Activated naive CD8-positive, alpha-beta T cell treated with anti-CD3 and anti-CD28 coated beads, Interleukin-2, amount 10 ng/mL, durations not matched to agents 7 days and 5 days (primary cell): Measurements from ENCODE around the gene COL18A1. TPM values are rescaled to one million over a fixed set of nuclear protein-coding genes. Genes with fewer than 3 reads are reported as not detected.

ENCODE experiments used
- ATAC-seq: fragments of 150-1000 bp; cut with Tn5 transposase; one replicate; pipeline ENCODE4 v1.10.0; 2021; ENCODE audit warnings: low read depth, moderate library complexity
- POLR2A ChIA-PET: fragments of 350-600 bp; sonication (Branson Sonifier 250); formaldehyde crosslinking; loops from one replicate; lab custom pipeline; 2021; ENCODE audit warnings: antibody characterized with exemption; lab: Charles Lee
- DNase-seq: peaks from one replicate; pipeline ENCODE4 v3.0.0; 2021
- H3K27ac Mint-ChIP-seq: one replicate; pipeline ENCODE4 v1.8.0; 2022; ENCODE audit warnings: mild to moderate bottlenecking, mixed read lengths
- H3K27me3 Mint-ChIP-seq: one replicate; pipeline ENCODE4 v1.8.0; 2022; ENCODE audit warnings: mild to moderate bottlenecking, moderate library complexity, mixed read lengths
- H3K36me3 Mint-ChIP-seq: one replicate; pipeline ENCODE4 v1.8.0; 2021; ENCODE audit warnings: mild to moderate bottlenecking, mixed read lengths
- H3K4me1 Mint-ChIP-seq: one replicate; pipeline ENCODE4 v1.8.0; 2021; ENCODE audit warnings: mixed read lengths
- H3K4me3 Mint-ChIP-seq: one replicate; pipeline ENCODE4 v1.8.0; 2022; ENCODE audit warnings: mild to moderate bottlenecking, moderate library complexity, mixed read lengths
- H3K9me3 Mint-ChIP-seq: one replicate; pipeline ENCODE4 v1.8.0; 2021; ENCODE audit warnings: mixed read lengths
- total RNA-seq, 2 experiments: library from RNA; stranded (reverse); gene quantifications; one replicate each; pipeline ENCODE4 v1.2.3, GENCODE V29; 2021

Gene COL18A1
- total RNA-seq, 2 experiments from 2014 or later: 12.5 to 12.8 TPM

DNA sequence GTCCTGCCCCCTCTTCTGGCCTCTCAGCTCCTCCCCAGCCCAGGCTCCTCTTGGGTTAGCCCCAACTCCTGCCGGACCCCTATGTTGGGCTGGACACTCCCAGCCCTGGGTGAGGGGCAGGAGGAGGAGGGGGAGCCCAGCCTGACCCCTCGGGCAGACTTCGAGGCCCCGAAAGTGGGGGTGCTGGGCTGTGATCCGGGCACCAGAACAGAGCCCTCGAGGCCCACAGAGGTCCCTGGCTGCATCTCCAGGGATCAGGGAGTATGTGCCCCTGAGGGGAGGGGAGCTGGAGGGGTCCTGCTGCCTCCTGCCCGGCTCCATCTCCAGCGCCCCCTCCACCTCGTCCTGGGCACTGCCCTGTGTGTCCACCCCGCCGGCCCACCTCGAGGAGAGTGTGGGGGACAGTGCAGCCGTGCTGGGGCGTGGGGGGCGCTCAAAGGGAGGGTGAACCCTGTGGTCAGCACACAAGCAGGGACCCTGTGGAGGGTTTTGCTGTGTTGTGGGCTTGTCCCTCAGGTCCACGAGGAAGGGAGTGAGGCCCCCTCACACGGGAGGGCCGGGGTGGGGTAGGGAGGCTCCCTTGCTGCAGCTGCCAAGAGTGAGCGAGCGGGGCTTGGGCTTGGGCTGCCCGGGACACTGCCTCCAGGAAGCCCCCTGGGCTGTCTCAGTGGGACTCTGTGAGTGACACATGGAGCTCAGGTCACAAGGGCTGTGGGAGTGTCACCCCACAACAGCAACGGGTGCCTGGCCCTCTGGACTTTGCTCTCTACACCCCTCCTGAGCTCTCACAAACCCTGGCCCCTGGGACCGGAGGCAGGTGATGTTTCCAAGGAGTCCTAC, 54.4 kb downstream of the COL18A1 start:
- ATAC-seq: no peak
- POLR2A ChIA-PET: no interaction called here

GRCh38 chr21:45460011-45460565, 55.1 kb downstream of the COL18A1 start:
- POLR2A ChIA-PET: no interaction called here
- ATAC-seq (no peak), DNase-seq (no peak)
- Mint-ChIP-seq H3K36me3 (no peaks in the 10 kb centered on the region), H3K4me3 (no peak overlapping the region), H3K4me1 (no peaks in the 10 kb centered on the region), H3K27ac (no peak overlapping the region), H3K9me3 (no peaks in the 10 kb centered on the region), H3K27me3 (peaks cover 11% of the 10 kb centered on the region)

More for the DNA sequence above, 54.4 kb downstream of the COL18A1 start:
- Mint-ChIP-seq H3K4me3 (no peak overlapping the region), H3K4me1 (no peaks in the 10 kb centered on the region), H3K27me3 (peaks cover 6% of the 10 kb centered on the region), H3K36me3 (no peaks in the 10 kb centered on the region), H3K27ac (no peak overlapping the region), H3K9me3 (no peaks in the 10 kb centered on the region)
- DNase-seq: no peak

- DNase-seq (no peak), ATAC-seq (no peak)
- no peaks in the 10 kb centered on the region for H3K36me3 Mint-ChIP-seq
- no peaks in the 10 kb centered on the region for H3K4me1 Mint-ChIP-seq
- no peak overlapping the region for H3K4me3 Mint-ChIP-seq
- no peaks in the 10 kb centered on the region for H3K9me3 Mint-ChIP-seq
- peaks cover 14% of the 10 kb centered on the region for H3K27me3 Mint-ChIP-seq
- H3K27ac Mint-ChIP-seq: no peak overlapping the region
- POLR2A ChIA-PET: no interaction called here
Observed at GRCh38 chr21:45460611-45461368, 55.8 kb downstream of the COL18A1 start.

- Mint-ChIP-seq H3K27me3 (peaks cover 14% of the 10 kb centered on the region), H3K4me3 (no peak overlapping the region), H3K36me3 (no peaks in the 10 kb centered on the region), H3K9me3 (no peaks in the 10 kb centered on the region), H3K27ac (no peak overlapping the region), H3K4me1 (no peaks in the 10 kb centered on the region)
- ATAC-seq (no peak), DNase-seq (no peak)
- POLR2A ChIA-PET: no interaction called here
Observed at GRCh38 chr21:45461369-45461750, 56.4 kb downstream of the COL18A1 start.

GRCh38 chr21:45461806-45462341, 56.9 kb downstream of the COL18A1 start:
- Mint-ChIP-seq H3K4me3 (no peak overlapping the region), H3K27me3 (peaks cover 14% of the 10 kb centered on the region), H3K4me1 (no peaks in the 10 kb centered on the region), H3K27ac (no peak overlapping the region), H3K9me3 (no peaks in the 10 kb centered on the region), H3K36me3 (no peaks in the 10 kb centered on the region)
- ATAC-seq: no peak
- DNase-seq: no peak
- POLR2A ChIA-PET: no interaction called here

DNA sequence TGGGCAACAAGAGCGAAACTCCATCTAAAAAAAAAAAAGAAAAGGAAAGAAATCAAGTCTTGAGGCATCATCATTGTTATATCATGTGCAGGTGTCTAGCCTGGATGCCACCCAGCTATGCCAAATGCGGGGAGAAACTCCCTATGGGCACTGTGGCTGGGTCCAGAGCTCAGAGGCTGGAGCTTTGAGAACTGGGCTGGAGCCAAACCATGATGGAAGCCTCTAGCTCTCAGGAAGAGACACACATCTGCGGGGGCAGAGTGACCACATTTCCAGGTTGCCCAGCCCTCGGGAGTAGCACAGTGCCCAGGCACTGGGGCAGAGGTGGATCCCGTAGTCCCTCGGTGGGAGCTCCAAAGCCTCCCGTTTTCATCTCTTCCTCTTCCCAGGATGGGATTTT, 58.9 kb downstream of the COL18A1 start:
- Mint-ChIP-seq H3K4me1 (no peaks in the 10 kb centered on the region), H3K9me3 (no peaks in the 10 kb centered on the region), H3K4me3 (no peak overlapping the region), H3K27ac (no peak overlapping the region), H3K27me3 (peaks cover 14% of the 10 kb centered on the region), H3K36me3 (no peaks in the 10 kb centered on the region)
- ATAC-seq (no peak), DNase-seq (no peak)
- POLR2A ChIA-PET: no interaction called here

DNA sequence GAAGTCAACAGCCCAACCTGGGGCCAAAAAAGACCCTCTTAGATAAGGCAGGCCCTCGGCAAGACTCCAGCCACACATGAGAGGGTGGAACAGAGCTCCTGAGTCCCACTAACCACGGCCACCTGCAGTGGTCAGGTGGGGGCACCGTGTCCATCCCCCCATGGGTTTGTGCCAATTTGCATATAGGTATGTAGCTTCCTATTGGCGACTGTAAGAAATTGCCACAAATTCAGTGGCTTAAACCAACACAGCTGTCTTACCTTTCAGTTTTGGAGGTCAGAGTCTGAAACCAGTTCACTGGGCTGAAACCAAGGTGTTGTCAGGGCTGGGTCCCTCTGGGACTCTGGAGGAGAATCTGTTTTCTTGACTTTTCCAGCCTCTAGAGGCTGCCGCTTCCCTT, 59.3 kb downstream of the COL18A1 start:
- no peak overlapping the region for H3K4me3 Mint-ChIP-seq
- H3K27me3 Mint-ChIP-seq: peaks cover 14% of the 10 kb centered on the region
- no peaks in the 10 kb centered on the region for H3K4me1 Mint-ChIP-seq
- DNase-seq (no peak), ATAC-seq (no peak)
- H3K36me3 Mint-ChIP-seq: no peaks in the 10 kb centered on the region
- POLR2A ChIA-PET: no interaction called here
- no peaks in the 10 kb centered on the region for H3K9me3 Mint-ChIP-seq
- no peak overlapping the region for H3K27ac Mint-ChIP-seq

- Mint-ChIP-seq H3K27ac (no peak overlapping the region), H3K9me3 (no peaks in the 10 kb centered on the region), H3K27me3 (peaks cover 14% of the 10 kb centered on the region), H3K36me3 (no peaks in the 10 kb centered on the region), H3K4me3 (no peak overlapping the region), H3K4me1 (peaks cover 1% of the 10 kb centered on the region)
- POLR2A ChIA-PET: no interaction called here
- ATAC-seq (no peak), DNase-seq (no peak)
Observed at GRCh38 chr21:45465105-45465504, 60.1 kb downstream of the COL18A1 start.

DNA sequence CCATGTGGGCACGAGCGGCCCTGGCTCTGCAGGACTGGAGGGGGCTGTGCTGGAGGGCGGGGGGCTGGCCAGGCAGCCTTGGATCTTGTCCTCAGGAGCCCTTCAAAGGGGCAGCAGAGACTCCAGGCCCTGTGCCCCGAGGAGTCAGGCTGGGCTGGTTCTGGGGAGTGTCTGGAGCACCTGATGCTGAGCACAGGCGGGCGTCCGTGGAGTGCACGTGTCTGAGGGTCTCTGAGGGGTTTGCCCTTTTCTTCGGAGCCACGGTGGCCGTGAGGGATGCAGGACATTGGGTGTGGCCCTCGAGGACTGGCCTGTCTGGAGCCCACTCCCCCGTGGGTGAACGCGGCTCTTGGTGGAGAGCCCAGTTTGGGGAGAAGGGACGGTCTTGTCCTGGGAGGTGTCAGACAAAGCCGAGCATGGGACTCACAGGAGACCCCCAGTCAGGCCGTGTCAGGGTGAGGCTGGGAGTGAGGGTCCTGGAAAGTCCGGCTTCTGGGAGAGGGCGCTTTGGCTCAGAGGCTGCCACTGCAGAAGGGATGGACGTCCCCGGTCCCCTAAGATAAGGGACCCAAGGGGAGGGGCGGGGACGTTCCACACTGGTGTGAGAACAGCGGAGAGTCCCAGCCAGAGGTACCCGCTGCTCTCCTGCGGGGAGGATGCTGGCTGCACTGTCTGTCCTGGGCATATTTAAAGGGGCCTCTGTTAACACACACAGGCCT, 60.8 kb downstream of the COL18A1 start:
- peaks cover 2% of the 10 kb centered on the region for H3K4me1 Mint-ChIP-seq
- H3K27me3 Mint-ChIP-seq: peaks cover 14% of the 10 kb centered on the region
- no peaks in the 10 kb centered on the region for H3K9me3 Mint-ChIP-seq
- POLR2A ChIA-PET: no interaction called here
- no peak overlapping the region for H3K27ac Mint-ChIP-seq
- ATAC-seq (no peak), DNase-seq (no peak)
- no peaks in the 10 kb centered on the region for H3K36me3 Mint-ChIP-seq
- no peak overlapping the region for H3K4me3 Mint-ChIP-seq

DNA sequence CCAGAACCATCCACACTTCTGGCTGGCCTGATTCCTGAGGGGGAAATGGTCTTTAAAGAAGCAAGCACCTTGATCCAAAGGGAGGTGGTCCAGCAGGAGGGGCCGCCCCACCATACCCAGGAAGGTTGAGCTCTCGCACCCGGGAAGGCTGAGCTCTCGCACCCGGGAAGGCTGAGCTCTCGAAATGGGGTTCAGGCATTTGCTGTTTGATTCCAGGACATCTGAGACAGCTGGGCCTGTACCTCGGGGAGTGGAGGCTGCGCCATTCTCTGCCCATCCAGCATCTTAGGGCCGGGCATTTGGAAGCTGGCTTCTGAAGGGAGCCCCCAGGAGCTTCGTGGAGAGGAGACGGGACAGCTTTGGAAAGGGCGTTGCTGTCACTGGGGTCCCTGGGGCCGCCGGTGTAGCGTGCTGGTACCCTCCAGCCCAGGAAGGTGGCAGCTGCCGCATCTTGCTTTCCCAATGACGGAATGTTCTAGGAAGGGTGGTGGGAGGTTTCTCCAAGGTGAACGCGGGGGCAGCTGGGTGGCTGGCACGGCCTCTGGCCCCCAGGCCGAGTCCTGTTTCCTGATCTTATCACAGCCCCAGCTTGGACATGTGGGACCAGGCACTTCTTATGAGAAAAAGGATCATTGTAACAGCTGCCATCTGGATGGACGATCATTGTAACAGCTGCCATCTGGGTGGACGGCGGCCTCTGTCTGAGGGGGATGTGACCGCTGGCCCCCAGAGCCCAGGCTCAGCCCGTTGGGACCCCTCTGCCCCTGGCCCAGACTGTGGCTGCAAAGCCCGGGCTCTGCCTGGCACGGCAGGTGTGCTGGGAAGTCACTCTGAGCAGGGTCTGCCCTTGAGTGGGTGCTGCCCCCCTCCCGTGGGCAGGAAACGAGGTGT, 61.6 kb downstream of the COL18A1 start:
- ATAC-seq: no peak
- Mint-ChIP-seq H3K9me3 (no peaks in the 10 kb centered on the region), H3K4me3 (no peak overlapping the region), H3K27ac (no peak overlapping the region), H3K36me3 (no peaks in the 10 kb centered on the region), H3K4me1 (peaks cover 2% of the 10 kb centered on the region), H3K27me3 (peaks cover 14% of the 10 kb centered on the region)
- POLR2A ChIA-PET: no interaction called here
- no peak for DNase-seq

DNA sequence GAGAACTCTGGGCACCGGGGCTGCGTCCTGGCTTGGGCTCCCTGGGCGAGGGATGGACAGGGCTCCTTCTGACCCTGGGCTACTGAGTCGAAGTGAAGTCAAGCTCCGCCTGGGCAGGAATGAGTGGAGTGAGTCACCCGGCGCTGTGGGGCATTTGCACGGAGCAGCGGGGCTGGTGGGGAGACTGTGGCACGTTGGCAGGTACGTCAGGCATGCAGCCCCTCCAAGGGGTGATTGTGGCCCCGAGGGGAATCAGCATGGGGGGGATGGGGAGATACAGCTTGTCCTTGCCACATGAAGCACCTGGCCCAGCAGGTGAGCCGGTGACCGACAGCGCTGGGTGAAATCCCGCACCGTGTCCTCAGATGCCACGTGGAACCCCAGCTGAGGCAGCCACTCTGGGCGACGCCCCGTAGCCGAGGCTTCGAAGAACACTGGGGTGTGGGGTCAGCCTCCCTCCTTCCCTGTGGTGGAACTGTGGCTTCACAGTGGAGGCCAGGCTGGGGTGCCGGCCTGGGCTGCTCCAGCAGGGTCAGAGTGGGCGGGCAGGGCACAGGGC, 62.3 kb downstream of the COL18A1 start:
- H3K4me1 Mint-ChIP-seq: peaks cover 2% of the 10 kb centered on the region
- DNase-seq (no peak), ATAC-seq (no peak)
- no peak overlapping the region for H3K4me3 Mint-ChIP-seq
- H3K36me3 Mint-ChIP-seq: no peaks in the 10 kb centered on the region
- H3K9me3 Mint-ChIP-seq: no peaks in the 10 kb centered on the region
- peaks cover 10% of the 10 kb centered on the region for H3K27me3 Mint-ChIP-seq
- POLR2A ChIA-PET: no interaction called here
- H3K27ac Mint-ChIP-seq: no peak overlapping the region
